Caco-2 (cell line): ENCODE measurements around the gene SFTPB. TPM values are rescaled to one million over a fixed set of nuclear protein-coding genes. Genes with fewer than 3 reads are reported as not detected.

Experiments used
- BruUV-seq: library from RNA; stranded (reverse); fragments of 400-500 nt; replicated peaks from 2 replicates; lab custom pipeline; 2021; lab: Mats Ljungman, UMichigan
- CTCF ChIA-PET: fragments of 300-600 bp; sonication (Branson Sonifier 250); formaldehyde crosslinking; loops from one replicate; lab custom pipeline; 2022; ENCODE audit warnings: antibody characterized with exemption; lab: Charles Lee
- POLR2A ChIA-PET: fragments of 300-600 bp; sonication (Branson Sonifier 250); formaldehyde crosslinking; loops from one replicate; lab custom pipeline; 2022; ENCODE audit warnings: antibody characterized with exemption; lab: Charles Lee
- DNase-seq, 2 experiments: peaks; one replicate each; pipeline versions ENCODE4 v3.0.0 to v3.0.0-alpha.2; 2020 to 2022
- H3K27me3 ChIP-seq: replicated peaks from 2 replicates; pipeline ENCODE4 v1.6.0; 2011; ENCODE audit warnings: low read length; ENCODE audit not compliant: control insufficient read depth, insufficient read depth
- H3K36me3 ChIP-seq: 2 replicates; pipeline ENCODE4 v1.5.1; 2011; ENCODE audit warnings: low read length; ENCODE audit not compliant: control insufficient read depth, insufficient read depth
- H3K4me1 ChIP-seq: fragments of 250-450 bp; sonication (Bioruptor Pico); 2 replicates; pipeline ENCODE4 v1.5.1; 2020; ENCODE audit warnings: mild to moderate bottlenecking
- H3K4me3 ChIP-seq: 2 replicates; pipeline ENCODE4 v1.5.1; 2011; ENCODE audit warnings: low read depth, mild to moderate bottlenecking, control low read depth, low read length
- H3K9me3 ChIP-seq: fragments of 250-450 bp; sonication (Bioruptor Pico); 2 replicates; pipeline ENCODE4 v1.5.1; 2020; ENCODE audit warnings: mild to moderate bottlenecking, moderate library complexity
- H3K27ac Mint-ChIP-seq: one replicate; pipeline ENCODE4 v1.8.0; 2022; ENCODE audit warnings: mixed read lengths; ENCODE audit not compliant: unreplicated experiment
- H3K27me3 Mint-ChIP-seq: one replicate; pipeline ENCODE4 v1.8.0; 2022; ENCODE audit warnings: mixed read lengths; ENCODE audit not compliant: insufficient read depth, unreplicated experiment
- H3K36me3 Mint-ChIP-seq: one replicate; pipeline ENCODE4 v1.8.0; 2022; ENCODE audit warnings: mild to moderate bottlenecking, mixed read lengths; ENCODE audit not compliant: insufficient read depth, unreplicated experiment
- H3K4me1 Mint-ChIP-seq: one replicate; pipeline ENCODE4 v1.8.0; 2022; ENCODE audit warnings: low read depth, mixed read lengths; ENCODE audit not compliant: unreplicated experiment
- H3K4me3 Mint-ChIP-seq: one replicate; pipeline ENCODE4 v1.8.0; 2022; ENCODE audit warnings: mild to moderate bottlenecking, moderate library complexity, mixed read lengths; ENCODE audit not compliant: unreplicated experiment
- H3K9me3 Mint-ChIP-seq: one replicate; pipeline ENCODE4 v1.8.0; 2022; ENCODE audit warnings: mixed read lengths; ENCODE audit not compliant: unreplicated experiment
- intact Hi-C: fragments of 100-400 bp; cut with micrococcal nuclease; formaldehyde crosslinking; loops from one replicate; pipeline ENCODE4 v1.10.0; 2022; ENCODE audit not compliant: unreplicated experiment
- total RNA-seq: library from RNA; stranded (reverse); gene quantifications from 2 replicates; pipeline ENCODE4 v1.2.3, GENCODE V29; 2022
- TF ChIP-seq, protein P1 (sequence below), 2 experiments: fragments of 200-600 bp in 1 of 2; IDR thresholded peaks; 1 replicate in 1 of 2; 2 replicates in 1 of 2; pipeline versions ENCODE4 v1.5.1 to v1.8.0; 2011 to 2022; ENCODE audit warnings: antibody characterized with exemption in 1 of 2, control low read depth in 1 of 2, inconsistent platforms in 1 of 2, low read depth in 1 of 2, low read length in 1 of 2, mild to moderate bottlenecking in 1 of 2, moderate library complexity in 1 of 2; ENCODE audit not compliant: insufficient read depth in 1 of 2, severe bottlenecking in 1 of 2, unreplicated experiment in 1 of 2

SFTPB gene
- total RNA-seq, 1 experiment from 2014 or later = not detected

DNA sequence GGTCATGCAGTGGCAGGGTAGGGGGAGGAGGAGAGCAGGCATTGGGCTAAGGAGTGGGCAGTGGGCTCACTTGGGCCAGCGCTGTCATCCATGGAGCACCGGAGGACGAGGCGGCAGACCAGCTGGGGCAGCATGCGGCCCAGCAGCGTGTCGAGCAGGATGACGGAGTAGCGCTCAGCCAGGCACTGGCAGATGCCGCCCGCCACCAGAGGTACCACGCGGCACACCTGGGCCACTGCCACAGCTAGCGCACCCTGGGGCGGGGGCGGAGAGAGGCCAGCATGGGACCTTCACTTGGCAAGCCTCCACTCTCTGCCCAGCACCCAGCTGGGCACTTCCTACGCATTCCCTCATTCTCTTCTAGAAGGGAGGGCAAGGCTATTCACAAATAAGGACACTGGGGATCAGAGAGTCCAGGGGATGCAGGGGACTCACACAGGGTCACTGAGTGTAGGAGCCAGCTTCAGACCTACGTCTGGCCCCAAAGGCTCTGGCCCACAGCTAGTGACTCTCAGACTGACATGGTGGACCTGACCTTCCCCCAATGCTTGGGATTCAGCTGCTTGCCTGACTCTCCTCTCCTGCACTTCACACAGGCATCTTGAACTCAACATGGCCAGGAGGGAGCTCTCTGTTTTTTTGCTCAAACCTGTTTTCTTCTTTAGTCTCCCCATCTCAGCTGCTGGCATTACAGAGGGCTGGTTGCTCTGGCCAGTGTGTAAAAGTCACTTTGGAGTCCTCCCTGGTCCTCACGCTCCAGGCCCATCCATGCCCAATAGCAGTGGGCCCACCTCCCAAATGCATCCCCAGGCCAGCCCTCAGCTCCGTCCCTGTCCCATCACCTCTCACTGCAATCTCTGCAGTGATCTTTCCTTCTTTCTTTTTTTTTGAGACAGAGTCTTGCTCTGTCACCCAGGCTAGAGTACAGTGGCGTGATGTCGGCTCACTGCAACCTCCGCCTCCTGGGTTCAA lies 4.1 kb downstream of the SFTPB start:
- no peak overlapping the region for H3K27ac Mint-ChIP-seq
- no peak overlapping the region for H3K4me3 ChIP-seq
- POLR2A ChIA-PET = no interaction called here
- peak in 1 of 2 experiments; percentile 4 for DNase-seq
- no peaks in the 10 kb centered on the region for H3K27me3 Mint-ChIP-seq
- CTCF ChIA-PET = interaction anchor here (0.6 kb wide), 1 partner anchor 13 kb away, joined by 5 read pairs; no protein-coding TSS in a partner anchor
- no peak overlapping the region for H3K4me3 Mint-ChIP-seq
- no peaks in the 10 kb centered on the region for H3K4me1 Mint-ChIP-seq
- no peaks in the 10 kb centered on the region for H3K27me3 ChIP-seq
- intact Hi-C loops = no loop called here
- no peaks in the 10 kb centered on the region for H3K4me1 ChIP-seq
- no peaks in the 10 kb centered on the region for H3K9me3 ChIP-seq
- no TSS peak for BruUV-seq
- H3K36me3 Mint-ChIP-seq = peaks cover 12% of the 10 kb centered on the region
- TF ChIP-seq, protein P1, sequence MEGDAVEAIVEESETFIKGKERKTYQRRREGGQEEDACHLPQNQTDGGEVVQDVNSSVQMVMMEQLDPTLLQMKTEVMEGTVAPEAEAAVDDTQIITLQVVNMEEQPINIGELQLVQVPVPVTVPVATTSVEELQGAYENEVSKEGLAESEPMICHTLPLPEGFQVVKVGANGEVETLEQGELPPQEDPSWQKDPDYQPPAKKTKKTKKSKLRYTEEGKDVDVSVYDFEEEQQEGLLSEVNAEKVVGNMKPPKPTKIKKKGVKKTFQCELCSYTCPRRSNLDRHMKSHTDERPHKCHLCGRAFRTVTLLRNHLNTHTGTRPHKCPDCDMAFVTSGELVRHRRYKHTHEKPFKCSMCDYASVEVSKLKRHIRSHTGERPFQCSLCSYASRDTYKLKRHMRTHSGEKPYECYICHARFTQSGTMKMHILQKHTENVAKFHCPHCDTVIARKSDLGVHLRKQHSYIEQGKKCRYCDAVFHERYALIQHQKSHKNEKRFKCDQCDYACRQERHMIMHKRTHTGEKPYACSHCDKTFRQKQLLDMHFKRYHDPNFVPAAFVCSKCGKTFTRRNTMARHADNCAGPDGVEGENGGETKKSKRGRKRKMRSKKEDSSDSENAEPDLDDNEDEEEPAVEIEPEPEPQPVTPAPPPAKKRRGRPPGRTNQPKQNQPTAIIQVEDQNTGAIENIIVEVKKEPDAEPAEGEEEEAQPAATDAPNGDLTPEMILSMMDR (IDR thresholded peaks at IDR 0.05; ENCODE audit: insufficient read depth in 1 of 2, low read depth in 1 of 2, low read length in 1 of 2, severe bottlenecking in 1 of 2, unreplicated experiment in 1 of 2) = no peak
- H3K36me3 ChIP-seq = no peaks in the 10 kb centered on the region
- no peaks in the 10 kb centered on the region for H3K9me3 Mint-ChIP-seq

DNA sequence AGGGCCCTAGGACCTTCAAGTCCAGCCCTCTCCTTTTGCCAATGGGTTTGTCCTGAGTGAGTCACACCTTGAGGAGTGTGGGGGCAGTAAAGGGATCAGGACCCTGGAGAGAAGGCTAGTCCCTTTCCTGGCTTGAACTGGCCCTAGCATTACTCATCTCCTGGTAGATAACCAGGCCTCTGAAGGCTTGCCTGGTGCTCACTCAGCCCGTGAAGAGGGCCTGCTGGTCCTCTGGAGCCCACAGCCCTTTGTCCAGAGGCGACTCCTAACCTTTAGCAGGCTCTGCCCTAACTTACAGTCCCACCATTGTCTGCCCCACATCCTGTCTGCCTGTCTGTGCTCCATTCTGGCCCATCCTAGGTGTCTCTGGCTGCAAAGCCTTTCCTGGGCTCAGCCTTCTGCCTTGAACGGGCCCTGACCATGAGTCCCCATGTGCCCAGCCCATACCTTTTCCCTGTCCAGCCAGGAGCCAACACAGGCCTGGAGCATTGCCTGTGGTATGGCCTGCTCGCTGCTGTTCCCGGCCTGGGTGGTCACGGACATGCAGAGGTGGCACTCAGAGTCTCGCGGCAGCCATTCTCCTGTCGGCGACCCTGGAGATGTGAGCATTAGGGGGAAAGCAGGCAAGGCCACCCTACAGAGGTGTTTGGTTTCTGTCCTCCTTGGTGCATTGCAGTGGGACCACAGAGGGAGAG lies 5.0 kb downstream of the SFTPB start:
- no peaks in the 10 kb centered on the region for H3K4me1 Mint-ChIP-seq
- intact Hi-C loops = no loop called here
- BruUV-seq = no TSS peak
- H3K9me3 Mint-ChIP-seq = no peaks in the 10 kb centered on the region
- Histone ChIP-seq H3K36me3 (no peaks in the 10 kb centered on the region), H3K9me3 (no peaks in the 10 kb centered on the region), H3K27me3 (no peaks in the 10 kb centered on the region), H3K4me3 (no peak overlapping the region), H3K4me1 (no peaks in the 10 kb centered on the region)
- no peak overlapping the region for H3K27ac Mint-ChIP-seq
- DNase-seq = no peak
- ChIA-PET CTCF (no interaction called here), POLR2A (no interaction called here)
- no peak overlapping the region for H3K4me3 Mint-ChIP-seq
- H3K36me3 Mint-ChIP-seq = peaks cover 12% of the 10 kb centered on the region
- TF ChIP-seq, protein P1 (IDR thresholded peaks at IDR 0.05; ENCODE audit: insufficient read depth in 1 of 2, low read depth in 1 of 2, low read length in 1 of 2, severe bottlenecking in 1 of 2, unreplicated experiment in 1 of 2) = no peak
- H3K27me3 Mint-ChIP-seq = no peaks in the 10 kb centered on the region

DNA sequence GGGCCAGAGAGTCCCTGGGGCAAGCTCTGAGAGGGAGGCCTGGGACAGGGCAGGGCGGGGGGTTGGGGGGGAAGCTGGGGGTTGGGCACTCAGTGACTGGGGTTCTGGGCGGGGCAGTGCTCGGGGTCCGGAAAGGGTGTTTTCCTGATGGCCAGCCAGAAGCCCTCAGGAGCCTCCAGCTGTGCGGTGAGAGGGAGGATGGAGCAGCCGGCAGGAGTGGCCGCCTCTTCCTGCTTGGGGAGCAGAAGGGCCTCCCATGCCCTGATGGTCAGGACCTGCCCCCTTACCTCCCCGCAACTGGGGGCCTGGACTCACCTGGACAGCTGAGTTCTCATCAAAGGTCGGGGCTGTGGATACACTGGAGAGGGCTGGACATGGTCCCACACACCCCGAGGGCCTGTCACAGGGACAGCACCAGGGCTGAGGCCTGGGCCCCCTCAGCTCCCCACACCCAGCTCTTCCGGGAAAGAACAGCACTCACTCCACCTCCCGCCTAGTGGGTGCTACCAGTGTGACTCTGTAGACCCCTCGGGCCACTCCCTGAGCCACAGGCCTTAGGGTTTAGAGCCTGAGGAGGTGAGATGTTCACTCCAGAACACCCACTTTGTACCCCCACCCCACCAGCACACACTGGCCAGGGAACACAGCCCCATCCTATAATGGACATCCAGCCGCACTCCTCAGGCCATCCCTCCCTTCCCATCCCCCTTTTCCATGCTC lies 6.7 kb downstream of the SFTPB start:
- no peak overlapping the region for H3K27ac Mint-ChIP-seq
- ChIA-PET POLR2A (no interaction called here), CTCF (no interaction called here)
- DNase-seq = no peak
- H3K4me3 Mint-ChIP-seq = no peak overlapping the region
- no peaks in the 10 kb centered on the region for H3K9me3 Mint-ChIP-seq
- H3K27me3 ChIP-seq = no peaks in the 10 kb centered on the region
- no peaks in the 10 kb centered on the region for H3K36me3 ChIP-seq
- no peaks in the 10 kb centered on the region for H3K4me1 ChIP-seq
- BruUV-seq = no TSS peak
- H3K36me3 Mint-ChIP-seq = peaks cover 12% of the 10 kb centered on the region
- H3K4me3 ChIP-seq = no peak overlapping the region
- TF ChIP-seq, protein P1 (IDR thresholded peaks at IDR 0.05; ENCODE audit: insufficient read depth in 1 of 2, low read depth in 1 of 2, low read length in 1 of 2, severe bottlenecking in 1 of 2, unreplicated experiment in 1 of 2) = no peak
- intact Hi-C loops = no loop called here
- H3K9me3 ChIP-seq = no peaks in the 10 kb centered on the region
- H3K4me1 Mint-ChIP-seq = no peaks in the 10 kb centered on the region
- no peaks in the 10 kb centered on the region for H3K27me3 Mint-ChIP-seq
